Cardiac muscle cell (in vitro differentiated cells and primary cell): Measurements from ENCODE around the gene VPS72. TPM values are rescaled to one million over a fixed set of nuclear protein-coding genes. Genes with fewer than 3 reads are reported as not detected.
A peak's percentile ranks its signal among the peaks of the same experiment; 100 is the strongest.

ENCODE experiments used
- DNase-seq, 2 donors: peaks; one replicate each; pipeline versions ENCODE4 v3.0.0 to v3.0.0-alpha.2; 2010 to 2017; ENCODE audit warnings: low read depth in 1 of 2, low spot score in 1 of 2
- H3K27ac ChIP-seq: fragments of 200-600 bp; sonication (generic); 2 replicates; pipeline ENCODE4 v1.5.1; 2016
- H3K27me3 ChIP-seq: fragments of 200-600 bp; sonication (generic); 2 replicates; pipeline ENCODE4 v1.6.0; 2016; ENCODE audit warnings: control low read depth
- H3K36me3 ChIP-seq: fragments of 200-600 bp; sonication (generic); 2 replicates; pipeline ENCODE4 v1.5.1; 2016; ENCODE audit warnings: control low read depth
- H3K4me1 ChIP-seq: fragments of 200-600 bp; sonication (generic); 2 replicates; pipeline ENCODE4 v1.8.1; 2017; ENCODE audit warnings: low read depth, mild to moderate bottlenecking, mixed run types
- H3K4me3 ChIP-seq: fragments of 200-600 bp; sonication (generic); 2 replicates; pipeline ENCODE4 v1.5.1; 2016; ENCODE audit warnings: mild to moderate bottlenecking
- H3K9me3 ChIP-seq: fragments of 200-600 bp; sonication (generic); 2 replicates; pipeline ENCODE4 v1.5.1; 2017; ENCODE audit warnings: low read depth, mild to moderate bottlenecking, control low read depth
- polyA plus RNA-seq: library from polyadenylated mRNA; unstranded; fragments of >200 nt; fragmentation: Nextera tagmentation; extraction: Ambion mirVana; gene quantifications from 2 replicates; pipeline ENCODE4 v1.2.1, GENCODE V29; 2016
- total RNA-seq: library from RNA; depleted of rRNA; stranded (reverse); fragments of >200 nt; gene quantifications from 2 replicates; pipeline ENCODE4 v1.2.3, GENCODE V29; 2016
- TF ChIP-seq, protein P1 (sequence below): IDR thresholded peaks from 2 replicates; pipeline ENCODE4 v1.5.1; 2012; ENCODE audit warnings: low read depth, mild to moderate bottlenecking, low read length

Gene VPS72
- total and polyA plus RNA-seq, 2 experiments from 2014 or later, result 60.0 to 64.7 TPM

DNA sequence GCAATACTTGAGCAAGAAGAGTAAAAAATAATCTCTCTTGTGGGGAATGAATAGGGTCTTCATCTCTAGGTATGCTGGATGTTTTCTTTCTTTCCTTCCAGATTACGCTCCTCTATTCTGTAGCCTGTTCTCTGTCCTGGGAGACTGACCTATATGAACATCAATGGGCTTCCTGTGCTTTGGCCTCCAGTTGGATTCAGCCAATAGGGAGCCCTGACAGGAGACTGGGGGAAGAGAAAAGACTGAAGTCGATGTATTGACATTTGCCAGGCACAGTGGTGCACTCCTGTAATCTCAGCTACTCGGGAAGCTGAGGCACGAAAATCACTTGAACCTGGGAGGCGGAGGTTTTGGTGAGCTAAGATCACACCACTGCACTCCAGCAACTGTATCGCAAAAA is 61.2 kb downstream of the VPS72 start:
- Histone ChIP-seq H3K27ac (no peak overlapping the region), H3K4me3 (no peak overlapping the region), H3K36me3 (no peaks in the 10 kb centered on the region), H3K4me1 (peaks cover 14% of the 10 kb centered on the region), H3K27me3 (peaks cover 12% of the 10 kb centered on the region), H3K9me3 (no peaks in the 10 kb centered on the region)
- TF ChIP-seq, protein P1, sequence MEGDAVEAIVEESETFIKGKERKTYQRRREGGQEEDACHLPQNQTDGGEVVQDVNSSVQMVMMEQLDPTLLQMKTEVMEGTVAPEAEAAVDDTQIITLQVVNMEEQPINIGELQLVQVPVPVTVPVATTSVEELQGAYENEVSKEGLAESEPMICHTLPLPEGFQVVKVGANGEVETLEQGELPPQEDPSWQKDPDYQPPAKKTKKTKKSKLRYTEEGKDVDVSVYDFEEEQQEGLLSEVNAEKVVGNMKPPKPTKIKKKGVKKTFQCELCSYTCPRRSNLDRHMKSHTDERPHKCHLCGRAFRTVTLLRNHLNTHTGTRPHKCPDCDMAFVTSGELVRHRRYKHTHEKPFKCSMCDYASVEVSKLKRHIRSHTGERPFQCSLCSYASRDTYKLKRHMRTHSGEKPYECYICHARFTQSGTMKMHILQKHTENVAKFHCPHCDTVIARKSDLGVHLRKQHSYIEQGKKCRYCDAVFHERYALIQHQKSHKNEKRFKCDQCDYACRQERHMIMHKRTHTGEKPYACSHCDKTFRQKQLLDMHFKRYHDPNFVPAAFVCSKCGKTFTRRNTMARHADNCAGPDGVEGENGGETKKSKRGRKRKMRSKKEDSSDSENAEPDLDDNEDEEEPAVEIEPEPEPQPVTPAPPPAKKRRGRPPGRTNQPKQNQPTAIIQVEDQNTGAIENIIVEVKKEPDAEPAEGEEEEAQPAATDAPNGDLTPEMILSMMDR, result no peak
- DNase-seq, result peak in 1 of 2 donors; percentile 75

Other genes starting within 250 kb of the VPS72 start
- gene CERS2, start 215.4 kb downstream of the VPS72 start, total RNA-seq, result 64.7 and 65.0 TPM in 2 replicates
- gene CERS2, start 215.4 kb downstream of the VPS72 start, polyA plus RNA-seq, result 119 and 124 TPM in 2 replicates
- 0.21 and 1.7 TPM in 2 replicates for gene ANXA9, start 207.9 kb downstream of the VPS72 start, total RNA-seq
- 1.4 and 2.0 TPM in 2 replicates for gene ANXA9, start 207.9 kb downstream of the VPS72 start, polyA plus RNA-seq
- gene MINDY1, start 183.3 kb downstream of the VPS72 start, total RNA-seq, result 29.3 and 35.6 TPM in 2 replicates
- 11.5 and 18.9 TPM in 2 replicates for gene MINDY1, start 183.3 kb downstream of the VPS72 start, polyA plus RNA-seq
- 44.1 and 51.6 TPM in 2 replicates for gene PRUNE1, start 181.7 kb downstream of the VPS72 start, total RNA-seq
- gene PRUNE1, start 181.7 kb downstream of the VPS72 start, polyA plus RNA-seq, result 52.2 and 67.3 TPM in 2 replicates
- 0.66 and 1.3 TPM in 2 replicates for gene BNIPL, start 153.6 kb downstream of the VPS72 start, total RNA-seq
- gene BNIPL, start 153.6 kb downstream of the VPS72 start, polyA plus RNA-seq, result 0.65 and 1.3 TPM in 2 replicates
- gene C1orf56, start 142.4 kb downstream of the VPS72 start, total RNA-seq, result 11.6 and 13.6 TPM in 2 replicates
- 15.6 TPM in 2 replicates for gene C1orf56, start 142.4 kb downstream of the VPS72 start, polyA plus RNA-seq
- gene CDC42SE1, start 130.6 kb downstream of the VPS72 start, total RNA-seq, result 42.8 and 49.3 TPM in 2 replicates
- 24.0 and 25.4 TPM in 2 replicates for gene CDC42SE1, start 130.6 kb downstream of the VPS72 start, polyA plus RNA-seq
- gene MLLT11, start 129.8 kb downstream of the VPS72 start, total RNA-seq, result 15.1 and 30.1 TPM in 2 replicates
- gene MLLT11, start 129.8 kb downstream of the VPS72 start, polyA plus RNA-seq, result 54.5 and 91.6 TPM in 2 replicates
- gene GABPB2, start 119.4 kb downstream of the VPS72 start, total RNA-seq, result 2.9 and 4.6 TPM in 2 replicates
- 1.6 and 1.7 TPM in 2 replicates for gene GABPB2, start 119.4 kb downstream of the VPS72 start, polyA plus RNA-seq
- 22.0 and 28.1 TPM in 2 replicates for gene SEMA6C, start 43.6 kb downstream of the VPS72 start, total RNA-seq
- 23.3 and 29.9 TPM in 2 replicates for gene SEMA6C, start 43.6 kb downstream of the VPS72 start, polyA plus RNA-seq
- 0.45 TPM in 1 of 2 replicates, not detected in the other for gene TNFAIP8L2, start 33.5 kb downstream of the VPS72 start, total RNA-seq
- 0.20 and 0.39 TPM in 2 replicates for gene TNFAIP8L2, start 33.5 kb downstream of the VPS72 start, polyA plus RNA-seq
- gene LYSMD1, start 24.3 kb downstream of the VPS72 start, total RNA-seq, result 19.7 and 26.7 TPM in 2 replicates
- gene LYSMD1, start 24.3 kb downstream of the VPS72 start, polyA plus RNA-seq, result 4.9 and 8.0 TPM in 2 replicates
- gene SCNM1, start 24.1 kb downstream of the VPS72 start, total RNA-seq, result 30.8 and 50.9 TPM in 2 replicates
- 66.5 and 80.7 TPM in 2 replicates for gene SCNM1, start 24.1 kb downstream of the VPS72 start, polyA plus RNA-seq
- gene TMOD4, start 14.2 kb downstream of the VPS72 start, total RNA-seq, result 0.48 TPM in 1 of 2 replicates, not detected in the other
- 0.44 TPM in 1 of 2 replicates, not detected in the other for gene TMOD4, start 14.2 kb downstream of the VPS72 start, polyA plus RNA-seq
- 36.4 and 91.3 TPM in 2 replicates for gene PIP5K1A, start 8.4 kb upstream of the VPS72 start, total RNA-seq
- 21.6 and 28.8 TPM in 2 replicates for gene PIP5K1A, start 8.4 kb upstream of the VPS72 start, polyA plus RNA-seq
- 140 and 199 TPM in 2 replicates for gene PSMD4, start 64.5 kb upstream of the VPS72 start, total RNA-seq
- 246 and 277 TPM in 2 replicates for gene PSMD4, start 64.5 kb upstream of the VPS72 start, polyA plus RNA-seq
- 31.9 and 48.5 TPM in 2 replicates for gene ZNF687, start 92.1 kb upstream of the VPS72 start, total RNA-seq
- gene ZNF687, start 92.1 kb upstream of the VPS72 start, polyA plus RNA-seq, result 3.6 and 5.4 TPM in 2 replicates
- gene PI4KB, start 137.2 kb upstream of the VPS72 start, total RNA-seq, result 35.7 and 53.5 TPM in 2 replicates
- gene PI4KB, start 137.2 kb upstream of the VPS72 start, polyA plus RNA-seq, result 46.0 and 62.6 TPM in 2 replicates
- 67.8 and 87.2 TPM in 2 replicates for gene RFX5, start 157.1 kb upstream of the VPS72 start, total RNA-seq
- gene RFX5, start 157.1 kb upstream of the VPS72 start, polyA plus RNA-seq, result 51.3 and 52.4 TPM in 2 replicates
- 47.1 and 73.5 TPM in 2 replicates for gene SELENBP1, start 182.5 kb upstream of the VPS72 start, total RNA-seq
- gene SELENBP1, start 182.5 kb upstream of the VPS72 start, polyA plus RNA-seq, result 43.6 and 69.0 TPM in 2 replicates
- gene PSMB4, start 209.4 kb upstream of the VPS72 start, total RNA-seq, result 220 and 354 TPM in 2 replicates
- 71.1 and 104 TPM in 2 replicates for gene PSMB4, start 209.4 kb upstream of the VPS72 start, polyA plus RNA-seq